ENCODE results near the gene CCDC70.
A peak's percentile ranks its signal among the peaks of the same experiment; 100 is the strongest.

CCDC70 gene

DNA sequence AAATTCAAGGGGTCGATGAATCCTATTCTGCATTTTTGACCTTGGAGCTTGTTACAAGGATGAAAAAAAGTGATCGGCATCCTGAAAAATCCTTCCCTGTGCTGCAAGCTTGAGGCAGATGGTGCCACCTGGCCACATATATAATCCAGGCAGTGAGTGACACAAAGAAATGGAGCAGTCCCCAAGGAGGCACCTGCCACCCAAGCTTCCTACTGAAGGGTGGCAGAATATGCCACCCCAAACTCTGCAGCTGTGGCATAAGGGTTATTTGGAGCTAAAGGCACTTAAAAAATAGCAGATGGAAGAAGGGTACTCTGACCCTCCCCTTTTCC, 32.2 kb upstream of the CCDC70 start:
- no peak for DNase-seq (ENCODE audit: low read depth, low spot score)

DNA sequence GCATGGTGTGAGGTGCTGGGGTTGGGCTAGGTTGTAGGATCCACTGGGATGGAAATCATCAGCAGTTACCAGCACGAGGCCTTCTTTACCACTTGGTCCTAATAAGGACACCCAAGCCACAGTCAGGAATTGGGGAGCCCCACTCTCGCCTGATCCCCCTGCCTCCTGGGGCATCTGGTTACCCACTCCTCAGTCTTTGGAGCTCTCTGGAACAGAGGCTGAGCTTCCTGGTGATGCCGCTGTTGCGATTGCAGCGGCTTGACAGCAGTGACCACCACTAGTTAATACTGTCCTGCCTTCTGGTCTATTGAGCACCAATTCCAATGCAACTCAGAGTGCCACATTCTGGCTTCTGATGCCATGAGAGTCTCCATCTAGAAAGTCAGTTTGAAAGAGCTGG, 30.2 kb upstream of the CCDC70 start:
- no peak for DNase-seq (ENCODE audit: low read depth, low spot score)

DNA sequence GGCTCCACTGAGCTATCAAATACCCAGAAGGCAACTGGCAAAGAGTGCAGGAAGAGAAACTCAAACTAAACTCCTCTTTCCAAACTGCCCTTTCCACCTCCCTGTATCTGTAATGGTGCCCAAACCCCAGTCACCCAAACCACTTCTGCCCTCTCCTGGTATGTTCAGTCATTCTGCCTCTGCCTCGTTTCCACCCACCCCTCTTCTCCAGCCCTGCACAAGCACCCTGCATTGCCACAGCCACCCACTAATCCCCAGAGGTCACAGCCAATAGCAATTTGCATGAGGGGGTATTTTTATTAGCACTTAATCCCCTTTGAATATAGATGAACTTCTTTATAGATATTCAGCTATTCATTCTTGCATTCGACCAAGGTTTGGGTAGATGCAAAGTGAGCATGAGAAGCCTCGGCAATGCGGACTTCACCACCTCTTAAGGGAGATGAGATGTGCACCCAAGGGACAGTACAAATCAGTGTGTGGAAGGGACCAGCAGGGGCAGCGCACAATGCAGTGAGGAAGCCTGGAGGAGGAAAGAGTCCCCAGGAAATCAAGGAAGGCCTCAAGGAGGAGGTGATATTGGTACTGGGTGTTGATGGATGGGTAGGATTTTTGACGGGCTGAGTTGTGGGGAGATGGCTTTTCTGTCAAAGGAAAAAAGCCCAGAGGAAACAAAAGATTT, 29.2 kb upstream of the CCDC70 start:
- DNase-seq (ENCODE audit: low read depth, low spot score) = no peak

DNA sequence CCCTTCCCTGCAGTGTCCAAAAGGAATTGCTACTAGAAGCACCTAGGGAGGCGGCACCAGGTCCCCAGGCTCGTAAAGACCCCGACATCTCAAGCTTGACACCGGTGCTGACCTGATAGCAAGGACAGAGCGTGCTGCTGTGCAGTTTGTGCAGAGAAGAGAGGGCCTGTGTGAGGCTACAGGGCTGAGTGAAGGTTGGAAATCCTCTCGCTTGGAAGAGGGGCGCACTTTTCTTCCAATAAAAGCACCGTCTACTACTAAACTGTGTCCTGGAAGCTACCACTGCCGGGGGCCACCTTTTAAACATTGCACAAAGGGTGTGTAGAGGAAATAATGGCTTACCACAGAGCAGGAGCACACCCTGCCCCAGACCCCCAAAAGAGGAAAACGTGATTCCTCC, 27.8 kb upstream of the CCDC70 start:
- DNase-seq (ENCODE audit: low read depth, low spot score) = no peak

DNA sequence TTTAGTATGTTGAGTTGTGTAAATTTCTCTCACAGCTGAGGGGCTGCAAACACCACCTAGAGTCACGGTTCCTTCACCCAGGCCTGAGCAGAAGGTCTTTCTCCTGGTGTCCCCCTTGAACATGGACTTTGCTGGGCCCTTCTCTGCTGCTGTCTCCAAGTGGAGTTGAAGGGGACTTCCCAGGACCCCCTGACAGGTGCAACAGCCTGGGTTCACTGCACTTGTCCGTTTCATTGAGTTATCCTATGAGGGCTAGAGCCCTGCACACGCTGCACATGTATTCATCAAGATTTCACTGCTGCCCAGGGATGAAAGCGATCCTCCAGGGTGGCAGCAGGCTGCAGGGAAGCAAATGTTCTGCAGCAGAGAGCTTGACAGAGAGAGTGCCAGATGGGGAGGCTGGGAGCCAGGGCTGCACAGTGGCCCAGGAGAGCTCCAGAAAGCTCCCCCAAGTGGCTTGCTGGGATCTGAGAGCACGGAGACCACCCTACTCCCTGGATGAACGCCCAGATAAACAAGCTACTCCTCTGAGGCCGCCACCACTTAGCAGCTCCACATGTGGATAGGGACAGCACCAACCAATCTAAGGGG, 27.1 kb upstream of the CCDC70 start:
- DNase-seq (ENCODE audit: low read depth, low spot score) = no peak

DNA sequence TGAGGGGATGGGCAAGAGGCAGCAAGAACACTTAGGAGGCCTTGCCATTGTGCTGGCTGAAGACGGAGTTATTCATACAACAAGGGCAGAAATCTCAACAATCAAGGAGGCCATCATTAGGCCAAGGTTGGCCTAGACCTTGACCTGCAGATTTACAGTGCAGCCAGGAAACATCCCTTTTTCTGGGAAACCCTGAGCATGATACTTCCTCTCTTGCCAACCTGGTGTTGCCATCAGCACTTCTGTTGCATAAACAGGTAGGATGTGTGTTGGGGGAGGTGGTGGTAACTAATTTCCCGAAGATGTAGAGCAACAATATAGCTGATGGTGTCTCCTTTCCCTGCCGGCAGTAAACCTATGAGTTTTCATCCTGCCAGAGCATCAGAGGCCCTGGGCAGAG, 24.8 kb upstream of the CCDC70 start:
- DNase-seq (ENCODE audit: low read depth, low spot score) = no peak

DNA sequence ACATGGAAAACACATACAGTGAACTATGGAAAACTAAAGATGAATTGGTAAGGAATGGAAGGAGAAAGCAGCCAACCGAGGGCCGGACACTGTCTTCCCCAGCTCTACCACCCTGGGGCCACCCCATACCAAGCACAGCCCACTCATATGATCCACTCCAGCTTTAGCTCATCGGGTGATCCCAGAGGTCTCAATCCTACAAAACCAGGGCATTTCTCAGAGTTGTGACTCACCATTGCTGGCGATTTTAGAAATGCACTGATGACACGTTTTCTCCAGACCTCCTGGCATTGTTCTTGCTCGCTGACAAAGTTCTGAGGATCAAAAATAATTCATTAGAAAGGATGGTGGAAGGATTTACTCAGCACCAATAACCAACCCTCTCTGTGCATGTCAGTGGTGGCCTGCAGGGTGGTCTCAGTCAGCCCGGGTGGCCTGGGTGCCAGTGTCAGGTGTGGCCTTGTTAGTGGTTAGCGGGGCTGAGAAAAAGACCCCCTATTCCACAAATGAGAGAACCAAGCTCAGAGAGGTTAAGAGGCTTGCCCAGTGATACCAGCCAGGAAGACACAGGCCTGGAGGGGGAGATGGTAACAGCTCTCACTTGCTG, 23.4 kb upstream of the CCDC70 start:
- no peak for DNase-seq (ENCODE audit: low read depth, low spot score)

DNA sequence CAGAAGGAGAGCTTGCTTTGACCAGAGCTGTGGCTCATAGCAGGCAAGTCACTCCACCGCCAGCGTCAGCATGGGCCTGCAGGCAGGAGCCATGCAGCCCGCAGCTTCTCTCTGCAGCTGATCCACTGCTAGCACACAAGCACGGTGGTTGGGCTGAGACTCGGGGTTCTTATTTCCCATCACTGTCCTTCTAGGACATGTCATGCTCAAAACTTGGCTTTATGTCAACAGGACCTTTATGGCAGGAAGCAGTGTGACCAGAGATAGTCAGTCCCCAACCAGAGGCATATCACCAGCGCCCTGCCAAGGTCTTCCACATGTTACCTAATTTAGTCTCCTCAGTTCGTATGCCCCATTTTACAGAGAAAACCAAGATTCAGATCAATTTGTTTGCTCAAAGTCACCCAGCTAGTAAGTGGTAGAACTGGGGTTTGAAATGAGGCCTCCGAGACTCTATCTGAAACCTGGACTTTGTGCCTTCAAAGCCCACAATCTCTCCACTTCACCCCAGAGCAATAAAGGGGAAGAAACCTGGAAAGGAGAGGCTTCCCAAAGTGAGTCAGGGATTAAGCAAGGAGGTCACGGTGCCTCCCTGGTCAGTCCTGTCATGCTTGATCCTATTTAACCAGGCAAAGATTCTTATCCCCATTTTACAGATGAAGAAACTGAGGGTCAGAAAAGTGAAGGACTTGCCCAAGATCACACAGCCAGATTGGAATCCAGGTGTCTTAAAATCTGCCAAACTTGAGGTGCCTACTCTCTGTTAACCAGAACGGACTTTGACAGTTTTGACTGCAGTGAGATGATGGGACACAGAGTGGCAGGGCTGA, 21.8 kb upstream of the CCDC70 start:
- no peak for DNase-seq (ENCODE audit: low read depth, low spot score)

DNA sequence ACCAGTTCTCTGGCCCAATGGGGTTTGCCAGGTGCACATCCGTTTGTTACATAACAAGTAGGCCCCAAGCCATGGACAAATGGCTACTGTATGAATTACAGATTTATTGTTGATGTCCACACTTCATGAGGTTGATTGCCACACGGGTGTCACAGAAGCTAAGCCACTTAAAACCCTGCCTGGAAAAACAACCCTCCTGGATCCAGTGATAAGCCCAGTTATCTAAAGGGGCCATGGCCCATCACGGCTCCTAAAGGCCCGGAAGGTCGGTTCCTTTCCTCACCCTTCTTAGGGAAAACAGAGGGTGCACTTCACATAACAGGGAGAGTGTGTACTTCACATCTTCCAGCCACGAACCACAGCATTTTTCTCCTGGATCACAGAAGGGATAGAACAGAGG, 20.9 kb upstream of the CCDC70 start:
- DNase-seq (ENCODE audit: low read depth, low spot score) = no peak

DNA sequence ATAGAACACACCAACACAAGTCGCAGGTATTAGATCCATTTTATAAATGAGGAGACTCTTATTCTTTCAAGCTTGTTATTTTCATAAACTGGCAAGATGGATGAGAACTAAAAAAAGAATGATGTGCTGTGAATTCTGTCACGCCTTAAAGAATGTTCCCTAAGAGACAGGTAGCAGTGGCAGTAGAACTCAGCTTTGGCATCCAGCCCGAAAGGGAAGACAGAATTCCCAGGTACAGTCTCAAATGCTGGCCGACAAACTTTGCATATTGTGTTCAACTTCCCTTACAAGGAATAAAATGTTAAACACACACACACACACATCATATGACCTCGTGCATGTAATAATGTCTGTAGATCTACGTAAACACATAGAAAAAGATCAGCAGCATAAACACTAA, 20.0 kb upstream of the CCDC70 start:
- DNase-seq (ENCODE audit: low read depth, low spot score) = no peak

DNA sequence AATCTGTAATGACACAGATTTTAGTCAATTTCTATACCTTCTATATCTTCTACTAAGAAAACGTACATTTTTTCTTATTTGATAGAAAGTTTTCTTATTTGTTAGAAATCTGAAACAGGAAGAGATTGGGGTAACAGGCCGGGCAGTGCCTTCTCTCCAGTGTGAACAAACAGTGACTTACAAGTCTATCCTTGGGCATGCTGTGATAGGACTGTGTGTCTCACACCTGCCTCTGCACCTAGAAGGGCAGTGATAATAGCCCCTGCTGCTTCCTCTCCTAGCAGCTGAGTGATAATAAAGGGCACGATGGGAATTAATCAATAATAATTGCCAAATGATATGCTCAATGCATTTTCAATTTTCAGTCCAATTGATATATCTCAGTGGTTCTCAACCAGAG, 18.2 kb upstream of the CCDC70 start:
- DNase-seq (ENCODE audit: low read depth, low spot score) = no peak

DNA sequence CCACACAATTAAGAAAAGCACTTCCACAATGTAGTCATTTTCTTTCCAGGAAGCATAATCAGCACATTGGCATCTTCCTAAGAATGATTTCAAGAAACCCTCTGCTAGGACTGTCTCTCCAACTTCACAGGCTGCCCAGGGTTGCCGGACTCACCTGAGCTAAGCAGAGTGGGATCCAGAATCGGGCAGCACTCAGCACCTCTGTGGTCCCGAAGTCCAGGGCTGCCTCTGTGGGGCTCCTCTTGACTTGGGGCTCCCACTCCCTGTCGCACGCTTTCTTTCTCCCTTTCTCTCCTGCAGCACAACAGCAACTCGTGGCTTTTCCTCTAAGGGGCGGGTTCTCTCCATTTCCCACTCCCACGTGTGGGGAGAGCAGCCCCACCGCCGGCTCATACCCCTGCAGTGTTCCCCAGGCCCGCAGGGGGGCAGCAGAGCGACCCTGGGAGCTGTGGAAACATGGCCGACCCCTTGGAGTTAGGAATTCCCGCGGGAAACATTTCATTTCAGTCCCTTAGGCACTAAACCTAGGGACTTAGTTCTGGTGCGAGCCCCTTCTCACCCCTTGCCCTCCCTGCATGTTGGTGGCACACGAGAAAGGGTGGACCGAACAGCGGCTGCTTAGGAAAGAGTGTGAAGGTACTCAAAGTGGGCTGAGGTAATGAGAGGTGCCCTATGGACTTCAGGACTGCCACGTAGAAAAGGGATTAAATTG, 16.8 kb upstream of the CCDC70 start, which contains the start of gene TMEM272:
Gene TMEM272 (minus strand): TSS at position 316 of the 712 bp plus-strand sequence. CDS start 6,647 bp downstream, outside the sequence.
- DNase-seq (ENCODE audit: low read depth, low spot score) = peak; percentile 30

DNA sequence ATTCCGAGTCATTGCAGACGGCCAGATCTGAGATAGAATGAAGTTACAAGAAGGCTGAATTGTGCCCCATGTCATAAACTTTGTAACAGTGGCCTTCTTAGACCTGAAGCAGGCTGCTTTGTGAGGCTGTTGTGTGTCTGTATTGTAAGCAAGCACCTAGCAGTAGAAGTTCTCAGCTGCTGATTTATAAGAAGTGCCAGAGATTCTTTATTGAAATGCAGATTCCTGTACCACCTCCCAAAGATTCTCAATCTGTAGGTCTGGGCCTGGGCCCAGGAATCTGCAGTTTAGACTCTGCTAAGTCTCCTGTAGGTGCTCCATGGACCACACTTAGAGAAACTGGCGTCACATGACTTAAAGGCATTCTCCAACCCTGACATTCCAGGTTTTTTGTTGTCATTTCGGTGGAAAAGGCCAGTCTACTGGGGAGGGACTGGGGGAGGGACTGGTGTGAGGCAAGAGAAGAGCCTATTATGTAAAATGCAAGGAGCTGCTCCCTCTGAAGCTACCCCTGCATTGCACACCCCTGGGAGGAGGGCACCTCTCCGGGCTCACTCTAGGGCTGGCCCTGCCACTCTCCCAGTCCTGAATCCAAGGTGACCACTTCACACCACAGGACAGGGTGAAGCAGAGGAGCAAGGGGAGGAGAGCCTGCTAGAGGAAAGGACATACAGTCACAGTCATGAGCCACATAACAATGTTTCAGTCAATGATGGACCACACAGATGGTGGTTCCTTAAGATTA, 16.0 kb upstream of the CCDC70 start:
- DNase-seq (ENCODE audit: low read depth, low spot score) = no peak

DNA sequence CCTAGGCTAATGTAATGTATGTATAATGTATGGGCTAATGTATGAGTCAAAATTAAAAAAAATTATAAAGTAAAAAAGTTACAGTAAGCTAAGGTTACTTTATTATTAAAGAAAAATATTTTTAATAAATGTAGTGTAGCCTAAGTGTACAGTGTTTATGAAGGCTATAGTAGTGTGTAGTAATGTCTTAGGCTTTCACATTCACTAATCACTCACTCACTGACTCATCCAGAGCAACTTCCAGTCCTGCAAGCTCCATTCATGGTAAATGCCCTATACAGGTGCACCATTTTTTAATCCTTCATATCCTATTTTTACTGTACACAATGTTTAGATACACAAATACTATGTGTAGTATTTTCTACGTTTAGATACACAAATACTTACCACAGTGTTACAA, 15.0 kb upstream of the CCDC70 start:
- no peak for DNase-seq (ENCODE audit: low read depth, low spot score)

DNA sequence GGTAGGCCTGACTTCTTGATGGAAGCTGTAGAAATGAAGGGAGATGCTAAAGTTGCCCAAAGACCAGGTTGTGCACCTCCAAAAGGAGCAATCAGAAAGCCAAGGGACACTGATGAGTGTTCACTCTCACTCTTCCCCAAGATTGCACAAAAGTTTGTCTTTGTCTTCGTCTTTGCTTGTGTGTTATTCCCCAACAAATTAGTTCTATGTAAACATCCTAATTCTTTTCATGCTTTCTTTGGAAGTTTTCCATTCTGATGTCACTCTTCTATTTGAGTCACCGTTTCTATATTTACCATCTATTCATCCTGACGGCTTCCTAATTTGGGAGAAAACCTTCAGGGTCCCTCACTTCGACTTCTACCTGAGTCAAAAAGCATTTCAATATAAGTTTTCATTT, 13.1 kb upstream of the CCDC70 start:
- DNase-seq (ENCODE audit: low read depth, low spot score) = no peak

DNA sequence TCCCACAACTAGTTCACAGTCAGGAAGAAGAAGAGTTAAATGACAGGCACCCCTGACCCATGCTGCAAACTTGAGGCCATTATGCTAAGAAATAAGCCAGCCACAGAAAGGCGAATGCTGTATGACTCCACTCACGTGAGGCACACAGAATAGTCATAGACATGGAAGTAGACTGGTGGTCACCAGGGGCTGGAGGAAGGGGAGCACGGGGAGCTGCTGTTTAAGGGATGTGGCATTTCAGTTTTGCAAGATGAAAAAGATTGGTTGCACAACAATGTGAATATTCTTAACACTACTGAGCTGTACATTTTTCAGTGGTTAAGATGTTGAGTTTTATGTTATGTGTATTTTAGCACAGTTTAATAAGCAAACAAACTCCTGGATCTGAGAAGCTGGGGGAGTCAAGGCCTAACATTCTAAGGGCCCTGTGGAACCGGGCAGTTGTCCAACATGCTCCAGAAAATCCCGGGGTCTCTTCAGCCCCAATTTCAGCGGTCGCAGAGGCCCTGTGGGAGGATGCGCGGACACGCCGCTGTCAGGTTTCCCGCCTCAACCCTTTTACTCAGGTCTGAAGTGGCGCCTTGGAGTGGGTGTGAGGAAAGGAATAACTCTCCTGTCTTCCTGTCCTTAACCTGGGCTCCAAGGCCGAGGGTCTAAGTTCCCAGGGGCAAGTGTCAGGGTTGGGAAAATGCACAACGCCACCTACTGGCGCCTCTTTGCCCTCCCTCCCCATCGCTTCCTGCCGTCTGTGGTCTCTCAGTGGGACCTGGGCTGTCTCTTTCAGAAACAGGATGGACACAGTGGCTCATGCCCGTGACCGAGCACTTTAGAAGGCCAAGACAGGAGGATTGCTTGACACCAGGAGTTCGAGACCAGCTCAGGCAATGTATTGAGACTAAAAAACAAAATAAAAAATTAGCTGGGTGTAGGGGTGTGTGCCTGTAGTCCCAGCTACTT, 12.3 kb upstream of the CCDC70 start:
- no peak for DNase-seq (ENCODE audit: low read depth, low spot score)

DNA sequence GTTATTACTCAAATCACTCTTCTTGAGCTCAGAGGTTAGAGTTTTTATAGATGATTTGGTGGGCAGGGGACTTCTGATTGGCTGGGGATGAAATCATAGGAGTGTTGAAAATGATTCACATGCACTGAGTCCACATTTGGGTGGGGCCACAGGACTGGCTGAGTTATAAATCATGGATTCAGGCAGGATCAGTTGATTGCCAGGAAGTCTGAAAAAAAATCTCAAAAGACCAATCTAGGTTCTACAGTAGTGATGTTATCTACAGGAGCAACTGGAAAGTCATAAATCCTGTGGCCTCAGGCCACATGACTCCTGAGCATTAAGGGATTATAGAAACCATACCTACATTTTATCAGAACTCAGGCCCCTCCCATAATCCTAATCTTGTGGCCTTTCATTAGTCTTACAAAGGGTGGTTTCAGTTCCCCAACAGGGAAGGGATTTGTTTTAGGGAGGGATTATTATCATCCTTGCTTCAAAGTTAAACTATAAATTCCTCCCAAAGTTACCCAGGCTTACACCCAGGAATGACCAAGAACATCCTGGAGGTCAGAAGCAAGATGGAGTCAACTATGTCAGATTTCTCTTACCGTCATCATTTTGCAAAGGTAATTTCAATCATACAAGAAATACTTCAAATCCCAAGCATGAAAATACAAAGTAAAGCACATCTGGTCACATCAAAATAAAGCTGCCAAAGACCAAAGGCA, 5.6 kb upstream of the CCDC70 start:
- no peak for DNase-seq (ENCODE audit: low read depth, low spot score)

DNA sequence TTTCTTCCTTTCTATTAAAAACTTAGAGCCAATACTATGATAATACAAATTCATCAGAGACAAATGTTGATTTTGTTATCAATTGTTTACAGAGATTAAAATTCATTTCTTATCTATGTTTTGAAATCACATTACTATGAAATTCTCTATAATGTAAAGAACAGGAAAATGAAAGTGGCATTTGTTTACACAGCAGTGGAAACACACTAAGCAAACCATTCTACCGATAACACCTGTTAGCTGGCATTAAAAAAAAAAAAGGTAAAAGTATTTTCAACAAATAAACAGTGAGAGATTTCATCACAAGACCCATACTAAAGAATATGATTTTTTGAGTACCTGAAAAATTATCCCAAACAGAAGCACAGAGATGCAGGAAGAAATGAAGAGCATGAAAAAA, 4.8 kb upstream of the CCDC70 start:
- DNase-seq (ENCODE audit: low read depth, low spot score) = no peak

Measured in activated naive CD8-positive, alpha-beta T cell treated with anti-CD3 and anti-CD28 coated beads, Interleukin-2, amount 50 U/mL, for 16 hours (primary cell).